Cardiac fibroblast (primary cell): Measurements from ENCODE around the gene SCGB1C2.
A peak's percentile ranks its signal among the peaks of the same experiment; 100 is the strongest.
"Not testable (repeated sequence)": the region's sequence is repeated elsewhere in the genome, so short reads cannot be mapped to it uniquely, and the experiment has no call there.

Source experiments
- DNase-seq, 2 donors: peaks; one replicate each; pipeline versions ENCODE4 v3.0.0 to v3.0.0-alpha.2; 2010; ENCODE audit warnings: low read depth in 2 of 2
- H3K4me3 ChIP-seq, 2 donors: replicated peaks in 1 of 2; 1 replicate in 1 of 2; 2 replicates in 1 of 2; pipeline ENCODE4 v1.5.1; 2011; ENCODE audit warnings: low read depth in 2 of 2, low read length in 2 of 2, mild to moderate bottlenecking in 2 of 2, moderate library complexity in 1 of 2
- TF ChIP-seq, protein P1 (sequence below): IDR thresholded peaks from one replicate; pipeline ENCODE4 v1.5.1; 2011; ENCODE audit warnings: low read depth, mild to moderate bottlenecking, low read length, inconsistent platforms

The SCGB1C2 gene

DNA sequence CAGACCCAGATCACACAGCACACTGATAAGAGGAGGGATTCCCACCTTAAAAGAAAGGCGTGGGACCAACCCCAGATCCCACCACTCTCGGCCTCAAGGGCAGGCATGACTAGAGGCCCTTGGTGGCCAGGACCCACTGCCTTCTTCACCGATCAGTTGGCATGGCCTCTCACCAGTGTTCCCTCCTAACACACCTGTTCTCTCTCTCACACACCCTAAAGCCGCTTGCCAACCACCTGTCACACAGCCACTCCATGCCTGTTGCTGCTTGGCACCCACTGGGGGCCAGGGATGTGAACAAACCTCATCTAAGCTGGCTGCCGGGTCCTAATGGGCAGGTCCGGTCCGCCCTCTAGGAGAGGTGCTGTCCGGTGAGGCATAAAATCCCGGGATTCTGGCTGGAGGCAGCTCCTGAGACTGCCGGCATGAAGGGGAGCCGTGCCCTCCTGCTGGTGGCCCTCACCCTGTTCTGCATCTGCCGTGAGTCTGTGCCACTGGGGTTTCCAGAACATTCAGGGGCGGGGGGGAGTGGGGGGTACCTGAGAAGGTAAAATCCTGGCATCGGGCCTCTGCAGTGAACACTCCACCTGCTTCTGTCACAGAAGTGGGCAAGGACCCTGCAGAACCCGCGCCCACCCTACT is at the start of gene SCGB1C2:
Gene SCGB1C2, plus strand, starts transcription at position 404 of the 642 bp plus-strand sequence. Its CDS starts 22 bp downstream, at position 426.
- H3K4me3 ChIP-seq, DNase-seq: not testable (repeated sequence)

DNA sequence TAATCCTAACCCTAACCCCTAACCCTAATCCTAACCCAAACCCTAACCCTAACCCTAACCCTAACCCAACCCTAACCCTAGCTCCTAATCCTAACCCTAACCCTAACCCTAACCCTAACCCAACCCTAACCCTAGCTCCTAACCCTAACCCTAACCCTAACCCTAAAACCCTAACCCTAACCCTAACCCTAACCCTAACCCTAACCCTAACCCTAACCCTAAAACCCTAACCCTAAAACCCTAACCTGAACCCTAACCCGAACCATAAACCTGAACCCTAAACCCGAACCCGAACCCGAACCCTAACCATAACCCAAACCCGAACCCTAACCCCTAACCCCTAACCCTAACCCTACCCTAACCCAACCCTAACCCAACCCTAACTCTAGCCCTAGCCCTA is 24.3 kb upstream of the SCGB1C2 start:
- H3K4me3 ChIP-seq, result not testable (repeated sequence)
- peak in 1 of 2 donors; percentile 5 for DNase-seq

DNA sequence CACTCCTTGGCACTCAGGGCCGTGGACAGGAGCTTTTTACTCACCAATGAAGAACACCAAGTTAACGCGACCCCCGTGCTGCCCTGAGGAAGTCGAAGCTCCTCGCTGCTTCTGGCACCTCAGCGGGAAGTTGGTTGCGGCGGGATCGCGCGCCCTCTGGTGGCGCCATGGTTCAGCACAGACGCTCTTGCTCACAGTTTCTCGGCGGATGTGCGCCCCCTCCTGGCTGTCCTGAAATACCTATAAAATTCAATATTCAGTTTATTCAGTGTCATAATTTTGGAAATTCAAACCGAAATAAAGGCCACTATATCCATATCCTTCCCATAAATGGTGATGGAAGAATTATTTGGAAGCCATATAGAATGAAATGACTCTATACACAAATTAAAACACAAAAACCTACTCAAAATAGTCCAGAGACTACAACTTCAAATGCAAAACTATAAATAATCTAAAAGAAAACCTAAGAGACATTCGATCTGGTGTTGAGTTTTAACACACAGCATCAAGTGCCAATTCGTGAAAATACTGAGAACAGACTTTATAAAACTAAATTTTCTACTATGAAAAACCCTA is 18.9 kb upstream of the SCGB1C2 start:
- H3K4me3 ChIP-seq, result not testable (repeated sequence)
- TF ChIP-seq, protein P1, sequence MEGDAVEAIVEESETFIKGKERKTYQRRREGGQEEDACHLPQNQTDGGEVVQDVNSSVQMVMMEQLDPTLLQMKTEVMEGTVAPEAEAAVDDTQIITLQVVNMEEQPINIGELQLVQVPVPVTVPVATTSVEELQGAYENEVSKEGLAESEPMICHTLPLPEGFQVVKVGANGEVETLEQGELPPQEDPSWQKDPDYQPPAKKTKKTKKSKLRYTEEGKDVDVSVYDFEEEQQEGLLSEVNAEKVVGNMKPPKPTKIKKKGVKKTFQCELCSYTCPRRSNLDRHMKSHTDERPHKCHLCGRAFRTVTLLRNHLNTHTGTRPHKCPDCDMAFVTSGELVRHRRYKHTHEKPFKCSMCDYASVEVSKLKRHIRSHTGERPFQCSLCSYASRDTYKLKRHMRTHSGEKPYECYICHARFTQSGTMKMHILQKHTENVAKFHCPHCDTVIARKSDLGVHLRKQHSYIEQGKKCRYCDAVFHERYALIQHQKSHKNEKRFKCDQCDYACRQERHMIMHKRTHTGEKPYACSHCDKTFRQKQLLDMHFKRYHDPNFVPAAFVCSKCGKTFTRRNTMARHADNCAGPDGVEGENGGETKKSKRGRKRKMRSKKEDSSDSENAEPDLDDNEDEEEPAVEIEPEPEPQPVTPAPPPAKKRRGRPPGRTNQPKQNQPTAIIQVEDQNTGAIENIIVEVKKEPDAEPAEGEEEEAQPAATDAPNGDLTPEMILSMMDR, result peak; percentile 53
- peak in 1 of 2 donors; percentile 34 for DNase-seq

DNA sequence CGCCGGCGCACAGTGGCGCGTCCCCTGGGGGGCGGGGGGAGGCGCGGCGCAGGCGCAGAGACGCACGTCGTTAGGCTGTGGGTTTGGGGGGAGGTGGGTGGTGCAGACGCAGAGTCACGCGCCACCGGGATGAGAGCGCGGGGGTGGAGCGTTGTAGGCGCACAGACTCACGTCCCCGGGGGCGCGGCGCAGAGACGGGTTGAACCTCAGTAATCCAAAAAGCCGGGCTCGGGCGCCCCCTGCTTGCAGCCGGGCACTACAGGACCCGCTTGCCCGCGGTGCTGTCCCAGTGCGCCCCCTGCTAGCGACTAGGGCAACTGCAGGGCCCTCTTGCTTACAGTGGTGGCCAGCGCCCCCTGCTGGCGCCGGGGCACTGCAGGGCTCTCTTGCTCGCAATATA is 3.4 kb upstream of the SCGB1C2 start:
- not testable (repeated sequence) for H3K4me3 ChIP-seq

DNA sequence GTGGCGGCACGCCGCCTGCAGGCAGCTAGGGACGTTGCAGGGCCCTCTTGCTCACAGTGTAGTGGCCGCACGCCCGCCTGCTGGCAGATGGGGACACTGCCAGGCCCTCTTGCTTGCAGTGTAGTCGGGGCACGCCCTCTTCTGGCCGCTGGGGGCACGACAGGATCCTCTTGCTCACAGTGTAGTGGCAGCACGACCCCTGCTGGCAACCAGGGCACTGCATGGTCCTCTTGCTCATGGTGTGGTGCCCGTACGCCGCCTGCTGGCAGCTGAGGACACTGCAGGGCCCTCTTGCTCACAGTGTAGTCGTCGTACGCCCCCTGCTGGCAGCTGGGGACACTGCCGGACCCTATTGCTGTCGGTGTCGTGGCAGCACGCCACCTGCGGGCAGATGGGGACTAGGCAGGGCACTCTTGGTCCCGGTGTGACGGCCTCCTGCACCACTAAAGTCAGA is 3.0 kb upstream of the SCGB1C2 start:
- not testable (repeated sequence) for DNase-seq, H3K4me3 ChIP-seq
- TF ChIP-seq, protein P1, result peak; percentile 3

More for the DNA sequence above, 3.4 kb upstream of the SCGB1C2 start:
- DNase-seq, result not testable (repeated sequence)

DNA sequence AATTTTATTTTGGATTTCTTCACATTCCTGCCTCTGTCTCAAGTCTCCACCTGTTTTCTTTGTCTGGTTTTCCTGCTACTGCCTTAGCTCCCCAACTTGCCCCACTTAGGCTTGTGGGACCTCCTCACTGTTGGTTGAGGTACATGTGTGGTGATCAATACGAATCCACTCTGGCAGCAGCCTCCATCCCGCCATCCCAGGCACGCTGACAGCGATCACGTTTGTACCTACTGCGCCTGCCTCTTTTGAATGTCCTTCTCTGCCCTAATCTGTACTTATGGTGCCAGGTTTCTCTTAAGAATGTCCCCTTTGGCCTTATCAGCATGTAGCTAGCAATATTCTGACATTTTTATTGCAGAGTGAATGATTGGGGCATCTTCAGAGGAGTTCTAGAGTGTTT is 2.3 kb upstream of the SCGB1C2 start:
- not testable (repeated sequence) for DNase-seq, H3K4me3 ChIP-seq

DNA sequence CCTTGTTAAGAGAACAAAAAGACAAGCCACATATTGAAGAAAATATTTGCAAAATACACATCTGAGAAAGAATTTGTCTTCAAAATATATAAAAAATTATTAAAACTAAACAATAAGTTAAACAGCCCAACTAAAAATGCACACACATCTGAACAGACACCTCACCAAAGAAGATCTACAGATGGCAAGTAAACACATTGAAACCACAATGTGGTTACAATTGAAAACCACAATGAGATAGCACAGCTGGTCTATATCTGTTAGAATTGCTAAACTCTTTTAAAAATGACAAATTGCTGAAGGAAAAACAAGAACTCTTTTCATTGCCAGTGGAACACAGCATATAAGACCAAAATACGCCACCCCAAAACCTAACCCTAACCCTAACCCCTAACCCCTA is 1.5 kb upstream of the SCGB1C2 start:
- H3K4me3 ChIP-seq, result not testable (repeated sequence)

DNA sequence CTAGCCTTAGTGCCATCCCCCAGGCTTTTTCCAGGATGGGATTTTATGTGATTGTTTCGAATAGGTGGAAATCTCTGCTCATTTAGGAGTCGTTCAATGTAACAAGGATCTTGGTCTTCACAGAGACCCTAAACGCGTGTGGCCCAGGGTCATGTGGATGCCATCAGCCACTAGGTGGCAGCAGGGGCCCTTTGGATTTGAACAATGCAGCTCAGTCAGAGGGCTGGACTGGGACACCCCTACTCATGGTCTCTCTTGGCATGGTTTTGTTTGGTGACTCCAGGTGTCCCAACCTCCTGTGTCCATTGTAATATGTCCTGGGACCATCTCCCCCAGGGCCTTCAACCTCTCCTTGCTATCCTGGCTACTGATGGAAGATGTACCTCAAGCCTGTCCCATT is 838 bp upstream of the SCGB1C2 start:
- TF ChIP-seq, protein P1, result peak; percentile 29
- not testable (repeated sequence) for DNase-seq, H3K4me3 ChIP-seq

More for the DNA sequence above, 1.5 kb upstream of the SCGB1C2 start:
- not testable (repeated sequence) for DNase-seq

DNA sequence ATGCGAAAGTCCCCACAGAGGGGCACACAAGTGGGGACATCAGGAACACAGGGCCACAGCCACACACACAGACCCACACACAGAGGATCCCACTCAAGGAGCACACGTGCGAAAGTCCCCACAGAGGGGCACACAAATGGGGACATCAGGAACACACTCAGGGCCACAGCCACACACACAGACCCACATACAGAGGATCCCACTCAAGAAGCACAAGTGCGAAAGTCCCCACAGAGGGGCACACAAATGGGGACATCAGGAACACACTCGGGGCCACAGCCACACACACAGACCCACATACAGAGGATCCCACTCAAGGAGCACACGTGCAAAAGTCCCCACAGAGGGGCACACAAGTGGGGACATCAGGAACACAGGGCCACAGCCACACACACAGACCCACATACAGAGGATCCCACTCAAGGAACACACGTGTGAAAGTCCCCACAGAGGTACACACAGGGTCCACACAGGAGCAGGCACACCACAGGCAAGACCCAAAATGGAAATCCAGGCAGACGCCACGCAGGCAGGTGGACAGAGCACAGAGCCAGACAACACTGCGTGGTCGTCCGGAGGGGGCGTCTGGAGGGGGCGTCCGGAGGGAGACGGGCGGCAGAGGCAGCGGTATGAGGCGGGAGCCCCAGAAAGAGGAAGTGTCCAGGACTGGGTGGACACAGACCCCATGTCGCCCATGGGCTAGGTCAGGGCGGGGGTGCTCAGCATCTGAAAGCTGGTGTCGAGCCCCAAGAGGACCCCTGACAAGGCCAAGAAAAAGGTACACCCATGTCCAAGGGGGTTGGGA is 2.2 kb downstream of the SCGB1C2 start:
- DNase-seq, result not testable (repeated sequence)

DNA sequence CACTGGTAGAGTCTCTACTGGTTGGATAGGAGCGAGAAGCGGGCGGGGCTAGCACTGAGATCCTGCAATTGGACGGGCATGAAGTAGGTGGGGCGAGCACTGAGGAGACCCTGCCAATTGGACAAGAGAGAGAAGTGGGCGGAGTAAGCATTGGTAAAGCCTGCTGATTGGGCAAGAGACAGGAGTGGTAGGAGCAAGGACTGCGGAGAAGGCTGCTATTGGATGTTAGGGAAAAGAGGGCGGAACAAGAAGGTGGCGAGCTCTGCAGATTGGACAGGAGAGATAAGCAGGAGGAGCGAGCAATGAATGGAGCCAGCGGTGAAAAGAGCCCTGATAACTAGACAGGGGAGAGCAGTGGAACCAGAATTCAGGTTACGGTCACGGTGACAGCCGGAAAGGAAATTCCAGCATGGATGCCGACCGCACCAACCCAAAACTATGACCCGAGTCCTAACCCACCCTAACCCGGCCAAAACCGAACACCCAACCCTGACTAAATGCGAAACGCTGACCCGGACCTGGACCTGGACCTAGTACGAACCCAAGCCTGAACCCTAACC is 4.8 kb downstream of the SCGB1C2 start:
- TF ChIP-seq, protein P1, result no peak
- DNase-seq, result peak; percentile 17 to 35
- no peak overlapping the region for H3K4me3 ChIP-seq

More for the DNA sequence above, 2.2 kb downstream of the SCGB1C2 start:
- H3K4me3 ChIP-seq, result not testable (repeated sequence)
